G401.6 (cell line): Measurements from ENCODE around the gene TEPSIN.
A peak's percentile ranks its signal among the peaks of the same experiment; 100 is the strongest.

ENCODE experiments used
- FAIRE-seq: peaks from 2 replicates; lab custom pipeline; 2012; peaks lifted over from hg19 to GRCh38; lab: Jason Lieb, UNC

Gene TEPSIN

DNA sequence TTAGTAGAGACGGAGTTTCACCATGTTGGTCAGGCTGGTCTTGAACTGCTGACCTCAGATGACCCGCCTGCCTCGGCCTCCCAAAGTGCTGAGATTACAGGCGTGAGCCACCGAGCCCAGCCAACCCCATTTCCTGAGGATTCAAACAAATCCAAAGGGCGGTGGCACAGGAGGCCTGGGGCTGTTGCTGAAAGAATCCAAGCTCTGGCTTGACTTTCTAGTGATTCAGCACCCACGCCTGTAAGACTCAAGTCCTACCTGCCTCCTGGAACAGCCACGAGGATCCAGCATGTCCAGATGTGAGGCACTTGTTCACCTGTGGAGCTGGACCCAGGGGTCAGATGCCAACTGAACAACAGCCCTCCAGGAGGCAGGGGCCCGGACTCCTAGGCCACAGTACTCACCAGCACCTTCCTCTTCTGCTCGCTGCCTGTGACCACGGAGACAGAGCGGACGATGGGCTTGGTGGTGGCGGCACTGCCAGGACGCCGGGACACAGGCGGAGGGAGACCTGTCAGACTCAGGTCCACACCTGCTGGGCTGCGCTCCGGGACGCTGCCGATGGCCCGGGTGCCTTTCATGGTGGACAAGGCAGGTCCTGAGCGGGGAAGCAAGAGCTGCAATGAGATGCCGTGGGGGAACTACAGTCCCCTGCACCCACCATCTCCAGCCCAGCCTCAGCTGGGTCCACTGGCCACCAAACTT, 19.2 kb downstream of the TEPSIN start:
- FAIRE-seq: no peak

DNA sequence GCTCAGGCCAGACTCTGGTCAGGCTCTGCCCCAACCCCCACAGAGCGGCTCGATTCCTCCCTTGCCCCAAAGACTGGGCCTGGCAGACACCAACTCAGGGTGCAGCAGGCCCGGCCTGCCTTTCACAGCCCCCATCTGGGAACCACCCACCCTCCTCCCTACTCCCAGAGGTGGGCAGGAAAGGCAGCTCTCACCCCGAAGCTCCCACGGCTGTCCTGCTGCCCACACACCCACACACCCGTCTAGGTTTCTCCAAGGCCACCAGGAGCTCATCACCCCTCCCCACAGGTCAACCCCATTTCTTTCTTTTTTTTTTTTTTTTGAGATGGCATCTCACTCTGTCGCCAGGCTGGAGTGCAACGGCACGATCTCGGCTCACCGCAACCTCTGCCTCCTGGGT, 19.9 kb downstream of the TEPSIN start:
- no peak for FAIRE-seq

DNA sequence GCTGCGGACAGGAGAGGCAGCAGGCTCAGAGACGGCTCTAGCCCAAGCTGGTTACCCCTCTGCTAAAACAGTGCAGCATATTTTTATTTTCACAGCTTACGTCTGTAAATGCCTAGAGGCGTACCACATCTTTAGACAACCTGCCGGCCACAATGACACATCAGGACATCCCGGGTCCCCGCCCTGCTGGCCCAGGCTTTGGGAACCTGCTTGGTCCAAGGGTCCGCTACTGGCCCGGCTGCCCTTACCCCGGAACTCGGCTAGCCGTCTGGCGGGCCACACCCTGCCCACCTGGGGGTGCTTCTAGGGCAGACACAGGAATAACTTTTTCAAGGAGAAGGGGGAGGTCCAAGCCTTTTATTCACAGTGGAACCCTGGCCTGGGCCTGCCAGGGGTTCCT, 20.4 kb downstream of the TEPSIN start:
- FAIRE-seq: no peak

DNA sequence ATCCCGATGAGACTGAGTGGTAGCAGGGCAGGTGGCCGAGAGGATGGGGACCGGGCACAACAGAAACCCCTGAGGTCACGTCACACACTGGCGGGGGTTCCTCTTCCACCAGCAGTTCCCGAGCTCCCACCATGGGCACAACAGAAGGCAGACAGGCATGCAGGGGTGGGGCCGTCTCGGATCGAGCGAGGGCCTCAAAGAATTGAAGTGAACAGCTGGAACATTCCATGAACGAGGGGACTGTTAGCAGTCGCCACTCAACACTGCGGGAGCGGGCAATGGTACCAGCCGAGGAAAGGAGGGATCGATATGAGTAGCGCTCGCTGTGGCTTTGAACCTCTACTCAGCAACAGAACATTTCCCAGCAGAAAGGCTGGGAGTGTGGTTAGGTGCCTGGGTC, 21.4 kb downstream of the TEPSIN start:
- FAIRE-seq: no peak

DNA sequence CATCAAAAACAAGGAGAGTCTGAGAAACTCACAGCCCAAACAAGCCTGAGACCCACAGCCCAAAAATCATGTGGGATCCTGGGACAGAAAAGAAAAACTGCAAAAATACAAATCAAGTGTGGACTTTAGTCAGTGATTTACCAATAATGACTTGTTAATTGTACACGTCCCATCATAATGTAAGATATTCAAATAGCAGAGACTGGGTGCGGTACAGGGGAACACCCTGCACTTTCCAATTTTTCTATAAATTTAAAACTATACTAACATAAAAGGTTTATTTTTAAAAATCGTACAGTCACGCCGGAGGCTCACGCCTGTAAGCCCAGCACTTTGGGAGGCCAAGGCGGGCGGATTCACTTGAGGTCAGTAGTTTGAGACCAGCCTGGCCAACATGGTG, 24.9 kb downstream of the TEPSIN start:
- FAIRE-seq: no peak

DNA sequence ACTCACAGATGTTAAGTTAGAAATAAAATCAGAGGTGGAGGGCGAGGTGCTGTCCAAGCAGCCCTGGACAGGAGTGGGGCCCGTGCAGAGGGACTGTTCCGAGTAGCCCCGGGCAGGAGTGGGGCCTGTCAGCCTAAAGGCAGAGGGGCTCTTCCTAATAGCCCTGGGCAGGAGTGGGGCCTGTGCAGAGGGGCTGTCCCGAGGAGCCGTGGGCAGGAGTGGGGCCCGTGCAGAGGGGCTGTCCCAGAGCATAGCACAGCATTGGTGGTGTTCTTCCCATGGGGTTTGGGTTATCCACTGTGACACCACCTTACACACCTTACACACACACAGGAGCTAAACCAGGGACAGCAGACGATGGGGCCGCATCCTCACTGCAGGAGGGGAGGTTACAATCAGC, 26.5 kb downstream of the TEPSIN start:
- FAIRE-seq: no peak

DNA sequence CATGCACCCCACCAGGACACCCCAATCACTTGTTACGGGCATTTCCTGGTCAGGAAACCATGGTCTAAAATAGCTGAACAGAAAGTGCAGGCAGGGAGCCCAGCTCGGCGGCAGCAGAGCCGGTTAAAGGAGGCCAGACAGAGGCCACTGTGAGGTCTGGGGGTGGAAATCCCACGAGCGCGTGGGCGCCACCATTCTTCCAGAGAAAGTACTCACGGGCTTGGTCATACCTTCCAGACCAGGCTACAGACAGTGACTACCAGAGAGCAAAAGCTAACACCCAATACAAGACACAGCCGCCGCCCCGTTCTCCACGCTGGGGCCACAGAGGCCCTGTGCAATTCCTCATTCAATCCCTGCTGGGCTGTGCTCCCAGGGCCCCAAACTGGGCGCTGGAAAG, 28.0 kb downstream of the TEPSIN start:
- FAIRE-seq: no peak

DNA sequence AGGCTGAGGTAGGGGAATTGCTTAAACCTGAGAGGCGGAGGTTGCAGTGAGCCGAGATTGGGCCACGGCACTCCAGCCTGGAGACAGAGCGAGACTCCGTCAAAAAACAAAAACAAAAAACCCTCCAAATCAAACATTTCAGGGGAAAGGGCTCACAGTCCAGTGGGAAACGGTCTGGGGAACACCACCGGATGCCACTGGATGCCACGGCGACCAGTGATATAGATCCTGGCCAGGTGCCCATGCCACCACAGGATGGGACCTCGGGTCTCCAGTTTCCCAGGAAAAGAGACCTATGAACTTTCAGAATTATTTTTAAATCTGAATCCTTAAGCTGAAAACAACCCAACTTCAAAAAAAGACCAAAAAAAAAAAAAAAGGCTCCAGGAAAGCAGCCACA, 28.4 kb downstream of the TEPSIN start:
- no peak for FAIRE-seq

DNA sequence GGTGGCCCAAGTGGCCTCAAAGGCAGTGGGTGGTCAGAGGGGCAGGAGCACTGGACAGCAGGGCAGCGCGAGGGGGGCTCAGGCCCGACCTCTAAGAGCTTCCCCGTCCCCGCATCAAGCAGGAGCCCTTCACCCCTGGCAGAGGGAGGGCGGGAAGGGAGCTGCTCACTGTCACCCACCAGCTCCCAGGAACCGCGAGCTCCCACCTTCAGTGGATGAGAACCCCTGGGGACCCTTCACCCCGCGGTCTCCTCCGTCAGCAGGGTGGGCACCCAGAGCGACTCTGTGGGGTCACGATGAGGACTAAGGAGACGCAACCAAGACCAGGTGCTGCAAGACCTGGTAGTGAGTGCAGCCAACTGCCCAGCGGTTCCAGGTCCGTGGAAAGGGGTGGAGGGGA, 29.7 kb downstream of the TEPSIN start:
- FAIRE-seq: no peak

DNA sequence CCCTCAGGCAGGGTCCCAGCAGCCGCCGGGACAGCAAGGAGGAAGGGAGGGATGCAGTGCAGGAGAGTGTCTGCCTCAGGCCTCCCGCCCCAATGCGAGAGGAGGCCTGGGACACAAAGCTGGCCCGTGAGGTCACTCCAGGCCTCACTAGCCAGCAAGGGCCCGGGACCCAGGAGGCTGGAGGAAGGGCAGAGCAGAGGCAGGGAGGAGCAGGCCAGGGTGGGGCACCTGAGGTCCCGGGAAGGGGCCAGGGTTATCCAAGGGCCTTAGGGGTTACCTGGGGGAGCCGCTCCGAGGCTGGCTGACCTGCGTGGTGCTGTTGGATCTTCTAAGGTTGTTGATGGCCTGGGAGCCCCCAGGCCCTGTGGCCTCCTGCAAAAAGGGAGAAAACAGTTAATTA, 30.2 kb downstream of the TEPSIN start:
- no peak for FAIRE-seq

DNA sequence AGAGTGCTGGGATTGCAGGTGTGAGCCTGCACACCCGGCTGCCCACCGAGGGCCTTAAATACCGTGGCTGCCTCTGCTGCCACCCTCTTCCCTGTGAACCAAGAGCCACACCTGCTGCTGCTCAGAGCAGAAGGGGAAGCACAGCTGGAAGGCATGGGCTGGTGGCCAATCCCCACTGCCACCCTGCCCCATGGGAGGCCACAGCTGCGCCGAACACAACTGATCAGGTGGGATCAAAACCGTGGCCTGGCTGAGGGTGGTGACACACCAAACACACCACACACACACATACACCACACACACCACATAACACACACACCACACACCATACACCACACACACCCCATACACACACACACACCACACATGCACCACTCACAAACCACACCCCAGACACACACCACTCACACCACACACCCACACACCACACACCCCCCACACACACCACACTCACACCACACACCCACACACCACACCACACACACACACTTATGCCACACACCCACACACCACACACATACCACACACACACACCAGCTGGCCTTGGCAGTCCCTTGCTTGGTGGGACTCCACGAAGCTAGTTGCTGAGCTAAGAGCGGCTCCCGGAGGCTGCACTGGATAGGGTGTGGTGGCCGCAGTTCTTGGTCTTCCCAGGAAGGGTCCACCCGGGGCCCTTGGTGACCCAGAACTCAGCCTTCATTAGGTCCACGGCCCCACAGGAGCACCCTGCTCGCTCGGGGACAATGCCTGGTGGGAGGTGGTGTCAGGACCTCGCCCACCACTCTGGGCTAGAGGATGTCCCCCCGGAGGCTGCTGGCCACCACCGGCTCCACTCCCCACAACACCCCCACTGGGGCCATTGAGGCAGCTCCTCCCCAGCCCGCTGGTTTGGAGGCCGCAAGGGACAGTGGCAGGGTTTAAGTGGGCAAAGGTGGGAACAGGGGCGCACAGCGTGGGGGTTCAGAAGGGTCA, 31.0 kb downstream of the TEPSIN start:
- no peak for FAIRE-seq

DNA sequence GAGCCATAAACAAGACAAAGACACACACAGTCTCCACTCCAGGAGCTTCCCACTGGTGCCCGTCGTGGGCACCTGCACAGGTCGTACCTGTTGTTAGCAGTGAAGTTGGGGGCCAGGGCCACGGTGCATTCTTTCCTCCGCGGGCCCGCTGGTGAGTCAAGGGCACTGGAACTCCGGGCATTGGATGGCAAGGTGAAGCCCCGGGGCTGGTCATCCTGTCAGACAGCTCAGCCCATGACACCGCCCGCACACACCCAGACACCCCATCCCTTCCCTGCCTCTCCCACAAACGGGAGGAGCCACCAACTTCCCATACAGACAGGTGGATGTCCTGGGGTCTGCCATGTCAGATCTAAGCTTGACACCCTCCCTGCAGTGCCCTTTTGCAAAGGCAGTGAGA, 32.2 kb downstream of the TEPSIN start:
- FAIRE-seq: no peak

DNA sequence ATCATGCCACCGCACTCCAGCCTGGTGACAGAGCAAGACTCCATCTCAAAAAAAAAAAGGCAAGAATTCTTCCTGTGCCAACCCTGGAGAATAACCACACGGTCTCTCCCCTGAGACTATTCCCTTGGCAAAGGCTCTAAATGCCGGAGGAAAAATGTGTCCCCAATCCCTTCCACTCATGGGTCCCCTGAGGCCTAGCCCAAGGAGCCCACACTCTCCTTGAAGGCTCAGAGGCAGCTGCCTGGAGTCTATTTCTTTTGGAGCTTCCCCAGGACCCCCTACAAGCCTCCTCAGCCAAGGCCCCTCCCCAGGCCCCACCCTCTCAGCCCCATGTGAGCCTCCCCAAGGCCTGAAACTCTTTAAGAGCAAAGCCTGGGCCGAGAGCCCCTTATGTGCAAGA, 32.7 kb downstream of the TEPSIN start:
- FAIRE-seq: no peak

DNA sequence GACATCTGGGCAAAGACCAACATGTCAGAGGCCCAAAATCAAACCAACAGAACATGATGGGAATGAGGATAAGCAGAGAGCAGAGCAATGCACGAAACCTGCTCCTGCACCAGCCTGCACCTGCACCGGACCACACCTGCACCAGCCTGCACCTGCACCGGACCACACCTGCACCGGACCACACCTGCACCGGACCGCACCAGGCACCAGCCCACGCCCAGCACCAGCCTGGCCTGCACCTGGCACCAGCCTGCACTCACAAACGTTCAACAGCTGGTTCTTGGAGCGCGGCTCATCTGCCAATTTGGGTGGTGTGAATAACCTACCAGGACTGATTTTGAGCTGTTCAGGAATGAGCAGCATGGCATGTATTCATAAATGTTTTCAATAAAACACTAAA, 34.3 kb downstream of the TEPSIN start:
- FAIRE-seq: no peak

DNA sequence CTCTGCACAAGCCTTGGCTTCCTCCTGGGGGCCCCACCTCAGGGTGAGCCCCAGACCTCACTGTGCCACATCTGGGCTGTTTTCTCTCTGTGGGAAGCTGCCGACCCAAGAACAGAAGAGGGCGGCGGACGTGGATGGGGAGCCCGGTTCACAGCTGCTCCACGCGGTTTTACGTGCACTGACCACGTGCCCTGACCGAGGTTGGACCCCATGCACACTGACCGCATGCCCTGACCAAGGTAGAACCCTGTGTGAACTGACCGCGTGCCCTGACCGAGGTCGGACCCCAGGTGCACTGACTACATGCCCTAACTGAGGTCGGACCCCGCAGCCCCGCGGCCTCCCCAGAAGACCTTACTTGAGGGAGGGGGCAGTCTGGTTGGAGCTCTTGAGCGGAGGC, 35.7 kb downstream of the TEPSIN start:
- no peak for FAIRE-seq

DNA sequence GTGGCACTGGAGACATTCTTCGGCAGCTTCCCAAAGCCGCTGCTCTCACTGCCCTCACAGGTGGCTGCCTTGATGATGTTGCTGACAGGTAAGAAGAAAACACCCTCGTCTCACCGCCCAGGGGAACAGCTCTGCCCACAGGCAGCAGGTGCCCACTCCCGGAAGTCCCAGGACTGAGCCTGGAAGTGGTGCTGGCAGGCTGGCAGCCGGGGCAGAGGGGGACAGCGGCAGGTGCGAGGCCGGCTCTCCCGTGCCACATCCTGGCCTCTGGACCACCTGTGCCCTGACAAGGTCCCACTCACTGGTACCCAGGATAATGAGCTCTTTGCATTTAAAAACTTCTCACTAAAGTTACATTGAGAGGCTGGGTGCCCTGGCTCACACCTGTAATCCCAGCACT, 36.5 kb downstream of the TEPSIN start:
- no peak for FAIRE-seq

DNA sequence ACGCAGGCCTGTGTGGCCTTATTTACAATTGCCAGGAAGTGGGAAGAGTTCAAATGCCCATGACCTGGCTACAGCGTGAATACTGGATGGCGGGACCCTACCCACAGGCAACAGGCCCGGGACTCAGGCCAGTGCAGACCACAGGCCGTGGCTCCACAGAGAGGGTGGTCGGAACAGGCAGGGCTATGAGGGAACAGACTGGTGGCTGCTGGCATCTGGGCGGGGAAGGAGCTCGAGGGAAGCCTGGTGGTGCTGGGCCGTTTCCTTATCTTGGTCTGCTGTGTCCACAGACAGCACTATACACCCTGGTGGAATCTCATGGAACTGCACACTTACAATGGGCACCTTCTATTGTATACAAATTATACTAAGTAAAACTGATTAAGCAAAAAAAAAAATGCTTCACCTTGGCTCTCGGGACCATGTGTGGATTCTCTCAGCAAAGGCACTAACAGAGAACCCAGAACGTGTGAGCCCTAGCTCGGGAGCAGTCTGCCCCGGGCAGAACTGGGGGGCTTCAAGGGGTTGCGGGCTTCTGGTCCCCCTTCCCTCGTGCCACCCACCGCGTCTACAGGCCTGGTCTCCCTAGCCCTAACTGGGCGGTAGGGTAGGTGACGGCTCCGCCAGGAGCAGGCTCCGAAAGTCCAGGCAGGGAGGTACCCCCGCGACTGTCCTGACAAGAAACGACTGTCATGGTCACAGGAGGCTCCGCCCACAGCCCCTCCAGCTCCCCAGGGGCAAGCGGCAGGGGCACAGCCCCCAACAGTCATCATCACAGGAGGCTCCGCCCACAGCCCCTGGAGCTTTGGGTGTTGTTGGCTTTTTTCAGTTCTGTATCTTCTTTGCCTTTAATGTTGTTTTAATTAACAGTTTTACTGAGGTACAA, 37.9 kb downstream of the TEPSIN start:
- peak; percentile 93 for FAIRE-seq

DNA sequence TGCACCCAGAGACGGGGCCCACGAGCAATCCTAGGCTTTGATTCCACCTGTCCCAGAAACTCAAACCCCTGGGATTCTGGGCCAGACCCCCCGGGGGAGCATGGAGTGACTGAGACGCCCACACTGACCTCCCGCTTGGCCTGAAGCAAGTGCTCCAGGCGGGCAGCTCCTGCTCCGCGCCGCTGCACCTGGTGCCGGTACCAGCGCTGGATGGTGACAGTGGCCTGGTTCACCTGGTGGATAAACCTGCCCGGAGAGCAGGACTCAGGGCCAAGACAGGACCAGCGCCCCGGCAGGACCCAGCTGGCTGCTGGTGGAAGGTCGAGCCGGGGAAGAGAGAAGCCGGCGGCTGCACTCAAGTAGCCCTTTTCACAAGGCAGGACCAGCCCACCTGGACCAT, 38.7 kb downstream of the TEPSIN start:
- FAIRE-seq: no peak

DNA sequence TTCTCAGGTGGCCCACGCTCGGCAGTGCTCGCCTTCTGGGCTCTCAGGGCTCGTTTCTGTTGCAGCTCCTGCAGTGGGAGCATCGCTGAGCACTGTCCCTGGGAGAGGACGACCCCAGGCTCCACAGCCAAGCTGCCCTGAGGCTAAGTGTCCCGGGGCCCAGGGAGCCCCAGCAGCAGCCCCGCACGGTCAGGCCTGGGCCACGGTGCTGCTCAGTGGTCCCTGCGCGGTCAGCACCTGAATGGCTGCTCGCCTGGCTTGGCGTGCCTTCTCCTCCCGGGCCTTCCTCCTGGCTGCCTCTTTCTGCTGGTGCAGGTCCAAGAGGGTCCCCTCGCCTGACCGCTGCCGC, 39.4 kb downstream of the TEPSIN start:
- FAIRE-seq: no peak

DNA sequence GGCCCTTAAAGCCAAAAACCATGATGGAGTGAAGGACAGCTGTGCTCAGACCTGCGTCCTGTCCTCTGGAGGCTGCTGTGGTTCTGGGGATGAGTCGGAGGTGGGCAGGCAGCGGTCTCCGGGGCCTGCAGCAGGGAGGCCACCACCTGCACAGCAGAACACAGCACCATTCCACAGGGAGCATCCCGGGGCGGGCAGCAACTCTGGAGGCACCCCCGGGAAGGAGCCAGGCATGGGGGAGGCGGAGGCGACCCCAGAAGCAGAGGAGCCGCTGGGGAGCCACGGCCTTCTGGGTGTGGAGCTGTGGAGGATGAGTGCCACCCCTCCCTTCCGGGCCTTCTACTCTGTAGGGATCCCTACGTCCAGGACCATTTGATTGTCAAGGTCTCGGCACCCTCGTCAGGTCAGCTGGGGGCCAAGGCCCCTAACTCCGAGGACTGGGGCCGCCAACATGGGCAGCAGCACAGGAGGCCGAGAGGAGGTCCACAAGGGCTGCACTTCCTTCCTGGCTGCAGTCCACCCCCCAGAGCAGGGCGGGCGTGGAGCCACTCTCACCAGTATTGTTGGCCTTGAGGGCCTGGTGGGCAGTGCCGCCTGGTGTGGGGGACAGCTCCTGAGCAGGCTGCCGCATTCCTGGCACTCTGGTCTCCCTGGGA, 39.9 kb downstream of the TEPSIN start:
- no peak for FAIRE-seq

DNA sequence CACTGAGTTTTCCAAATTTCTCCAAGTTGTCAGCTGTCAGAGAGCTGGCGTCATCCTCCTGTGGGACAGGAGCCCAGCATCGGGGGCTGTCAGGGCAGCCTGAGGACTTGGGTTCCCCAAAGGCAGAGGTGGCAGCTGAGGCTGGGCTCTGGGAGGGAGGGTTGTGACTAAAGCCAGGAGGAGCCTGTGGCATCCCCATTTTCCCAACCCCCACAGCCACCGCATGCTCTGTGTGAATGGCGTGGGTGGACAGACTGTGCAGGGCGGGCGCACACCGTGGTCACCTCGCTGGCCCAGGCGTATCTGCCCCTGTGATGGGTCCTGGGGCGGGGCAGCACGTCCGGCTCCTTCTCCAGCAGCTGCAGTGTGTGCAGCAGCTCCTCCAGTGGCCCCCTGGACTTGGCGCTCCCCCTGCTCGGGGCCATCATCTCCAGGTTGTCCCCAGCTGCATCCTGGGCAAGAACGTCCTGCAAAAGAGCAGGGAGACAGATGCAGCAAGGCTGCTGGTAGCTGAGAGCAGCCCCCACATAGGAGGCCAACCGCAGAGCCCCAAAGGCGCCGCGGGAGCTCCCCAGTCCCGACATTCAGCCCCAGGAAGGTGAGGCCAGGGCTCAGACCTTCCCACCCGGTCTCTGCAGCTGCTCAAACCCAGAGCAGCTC, 40.9 kb downstream of the TEPSIN start:
- FAIRE-seq: no peak

DNA sequence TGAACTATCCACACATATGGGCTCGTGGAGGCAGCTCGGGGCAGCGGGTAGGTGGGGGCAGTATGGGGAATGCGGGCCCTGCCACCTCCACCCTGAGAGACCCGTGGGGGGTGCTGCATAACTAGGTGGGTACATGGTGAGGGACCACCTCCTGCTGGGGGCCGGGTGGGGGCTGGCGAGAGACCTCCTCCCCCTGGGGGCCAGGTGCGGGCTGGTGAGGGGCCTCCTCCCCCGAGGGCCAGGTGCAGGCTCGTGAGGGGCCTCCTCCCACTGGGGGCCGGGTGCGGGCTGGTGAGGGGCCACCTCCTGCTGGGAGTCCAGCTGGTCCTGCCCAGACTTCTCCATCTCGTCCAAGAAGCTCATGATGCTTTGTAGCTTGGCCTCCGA, 41.5 kb downstream of the TEPSIN start:
- FAIRE-seq: no peak
